SIG-M5 treated with dmso at 0.1 percent for 504 hours (cell line): Measurements from ENCODE around the gene VAC14.
"Not testable (repeated sequence)": the region's sequence is repeated elsewhere in the genome, so short reads cannot be mapped to it uniquely, and the experiment has no call there.

Experiments
- DNase-seq: peaks from one replicate; lab custom pipeline; 2025; ENCODE audit not compliant: unreplicated experiment; lab: John Stamatoyannopoulos, UW

VAC14 gene

GRCh38 chr16:70647441-70648359 is 153.3 kb downstream of the VAC14 start:
- DNase-seq = no peak

- DNase-seq = no peak
Measured at GRCh38 chr16:70646260-70647241, 154.4 kb downstream of the VAC14 start, which contains the start of gene IL34. Gene IL34, plus strand, starts transcription at chr16:70646559. Its CDS starts 389 bp downstream, at chr16:70646948.

GRCh38 chr16:70644763-70645597 is 156.0 kb downstream of the VAC14 start:
- DNase-seq = no peak

- not testable (repeated sequence) for DNase-seq
Measured at GRCh38 chr16:70643264-70643663, 157.7 kb downstream of the VAC14 start.

- DNase-seq = no peak
Measured at GRCh38 chr16:70642633-70643032, 158.3 kb downstream of the VAC14 start.

- DNase-seq = no peak
Measured at GRCh38 chr16:70638814-70639792, 161.9 kb downstream of the VAC14 start.
